ENCODE data around the gene SIGLEC1. TPM values are rescaled to one million over a fixed set of nuclear protein-coding genes. Genes with fewer than 3 reads are reported as not detected.

SIGLEC1 gene
- total RNA-seq, 1 donor from 2014 or later, result 0.04 TPM

- Mint-ChIP-seq H3K9me3 (no peaks in the 10 kb centered on the region), H3K4me3 (no peak overlapping the region), H3K27ac (no peak overlapping the region), H3K27me3 (ENCODE audit: low read depth) (peaks cover 54% of the 10 kb centered on the region), H3K36me3 (peaks cover 1% of the 10 kb centered on the region), H3K4me1 (peaks cover 23% of the 10 kb centered on the region)
- no peak for DNase-seq (ENCODE audit: low spot score in 2 of 2, unreplicated experiment in 2 of 2)
- TF ChIP-seq, protein P1, sequence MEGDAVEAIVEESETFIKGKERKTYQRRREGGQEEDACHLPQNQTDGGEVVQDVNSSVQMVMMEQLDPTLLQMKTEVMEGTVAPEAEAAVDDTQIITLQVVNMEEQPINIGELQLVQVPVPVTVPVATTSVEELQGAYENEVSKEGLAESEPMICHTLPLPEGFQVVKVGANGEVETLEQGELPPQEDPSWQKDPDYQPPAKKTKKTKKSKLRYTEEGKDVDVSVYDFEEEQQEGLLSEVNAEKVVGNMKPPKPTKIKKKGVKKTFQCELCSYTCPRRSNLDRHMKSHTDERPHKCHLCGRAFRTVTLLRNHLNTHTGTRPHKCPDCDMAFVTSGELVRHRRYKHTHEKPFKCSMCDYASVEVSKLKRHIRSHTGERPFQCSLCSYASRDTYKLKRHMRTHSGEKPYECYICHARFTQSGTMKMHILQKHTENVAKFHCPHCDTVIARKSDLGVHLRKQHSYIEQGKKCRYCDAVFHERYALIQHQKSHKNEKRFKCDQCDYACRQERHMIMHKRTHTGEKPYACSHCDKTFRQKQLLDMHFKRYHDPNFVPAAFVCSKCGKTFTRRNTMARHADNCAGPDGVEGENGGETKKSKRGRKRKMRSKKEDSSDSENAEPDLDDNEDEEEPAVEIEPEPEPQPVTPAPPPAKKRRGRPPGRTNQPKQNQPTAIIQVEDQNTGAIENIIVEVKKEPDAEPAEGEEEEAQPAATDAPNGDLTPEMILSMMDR (IDR thresholded peaks at IDR 0.05; ENCODE audit: unreplicated experiment), result no peak
Observed at GRCh38 chr20:3674447-3674846, 38.0 kb downstream of the SIGLEC1 start.

DNA sequence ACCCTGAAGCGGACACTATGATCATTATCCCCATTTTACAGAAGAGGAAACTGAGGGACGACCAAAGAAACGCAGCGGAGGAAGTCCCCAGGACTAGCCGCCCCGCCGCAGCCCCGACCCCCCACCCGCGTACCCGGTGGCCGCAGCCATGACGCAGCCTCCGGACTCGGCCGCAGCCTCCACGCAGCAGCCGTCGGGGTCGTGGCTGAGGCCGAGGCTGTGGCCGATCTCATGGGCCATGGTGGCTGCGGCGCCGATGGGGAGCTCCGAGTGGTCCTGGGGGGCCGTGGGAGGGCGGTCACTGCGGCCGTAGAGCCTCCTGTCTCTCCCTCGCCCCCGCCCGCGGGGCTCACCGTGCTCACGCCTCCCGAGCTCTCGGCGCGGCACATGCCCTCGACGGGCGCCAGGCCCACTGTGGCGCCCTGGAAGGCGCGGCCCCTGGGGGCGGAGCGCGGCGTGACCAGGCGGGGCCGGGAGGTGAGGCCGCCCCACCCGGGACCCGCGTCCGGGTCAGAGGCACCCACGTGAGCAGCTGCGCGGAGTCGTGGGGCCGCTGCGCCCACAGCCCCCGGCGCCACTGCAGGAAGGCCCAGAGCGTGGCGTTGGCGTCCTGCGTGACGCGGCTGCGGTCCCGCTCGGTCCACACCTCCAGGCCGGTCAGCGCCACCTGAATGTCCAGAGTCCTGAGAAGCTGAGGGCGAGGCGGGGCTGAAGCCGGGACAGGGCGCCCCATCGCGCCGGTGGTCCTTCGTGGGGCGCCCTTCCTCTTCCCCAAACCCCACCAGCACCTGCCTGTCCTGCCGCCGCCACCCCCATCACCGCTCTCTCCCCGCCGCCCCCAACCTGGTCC lies 39.0 kb downstream of the SIGLEC1 start:
- H3K9me3 Mint-ChIP-seq, result no peaks in the 10 kb centered on the region
- TF ChIP-seq, protein P1 (IDR thresholded peaks at IDR 0.05; ENCODE audit: unreplicated experiment), result no peak
- peaks cover 1% of the 10 kb centered on the region for H3K36me3 Mint-ChIP-seq
- peaks cover 52% of the 10 kb centered on the region for H3K27me3 Mint-ChIP-seq (ENCODE audit: low read depth)
- no peak for DNase-seq (ENCODE audit: low spot score in 2 of 2, unreplicated experiment in 2 of 2)
- H3K4me3 Mint-ChIP-seq, result no peak overlapping the region
- H3K27ac Mint-ChIP-seq, result no peak overlapping the region
- peaks cover 16% of the 10 kb centered on the region for H3K4me1 Mint-ChIP-seq

GRCh38 chr20:3672547-3673171 lies 39.7 kb downstream of the SIGLEC1 start:
- peaks cover 1% of the 10 kb centered on the region for H3K36me3 Mint-ChIP-seq
- peaks cover 9% of the 10 kb centered on the region for H3K4me1 Mint-ChIP-seq
- no peak overlapping the region for H3K4me3 Mint-ChIP-seq
- TF ChIP-seq, protein P1 (IDR thresholded peaks at IDR 0.05; ENCODE audit: unreplicated experiment), result no peak
- no peak for DNase-seq (ENCODE audit: low spot score in 2 of 2, unreplicated experiment in 2 of 2)
- H3K27ac Mint-ChIP-seq, result no peak overlapping the region
- peaks cover 52% of the 10 kb centered on the region for H3K27me3 Mint-ChIP-seq (ENCODE audit: low read depth)
- no peaks in the 10 kb centered on the region for H3K9me3 Mint-ChIP-seq

- H3K9me3 Mint-ChIP-seq, result no peaks in the 10 kb centered on the region
- H3K27ac Mint-ChIP-seq, result no peak overlapping the region
- no peak overlapping the region for H3K4me3 Mint-ChIP-seq
- DNase-seq (ENCODE audit: low spot score in 2 of 2, unreplicated experiment in 2 of 2), result no peak
- H3K4me1 Mint-ChIP-seq, result peaks cover 8% of the 10 kb centered on the region
- TF ChIP-seq, protein P1 (IDR thresholded peaks at IDR 0.05; ENCODE audit: unreplicated experiment), result no peak
- peaks cover 1% of the 10 kb centered on the region for H3K36me3 Mint-ChIP-seq
- H3K27me3 Mint-ChIP-seq (ENCODE audit: low read depth), result peaks cover 52% of the 10 kb centered on the region
Observed at GRCh38 chr20:3671986-3672546, 40.3 kb downstream of the SIGLEC1 start.

GRCh38 chr20:3670945-3671344 lies 41.5 kb downstream of the SIGLEC1 start:
- no peak for DNase-seq (ENCODE audit: low spot score in 2 of 2, unreplicated experiment in 2 of 2)
- no peaks in the 10 kb centered on the region for H3K9me3 Mint-ChIP-seq
- TF ChIP-seq, protein P1 (IDR thresholded peaks at IDR 0.05; ENCODE audit: unreplicated experiment), result no peak
- no peak overlapping the region for H3K4me3 Mint-ChIP-seq
- H3K4me1 Mint-ChIP-seq, result peaks cover 11% of the 10 kb centered on the region
- H3K27me3 Mint-ChIP-seq (ENCODE audit: low read depth), result peaks cover 45% of the 10 kb centered on the region
- H3K27ac Mint-ChIP-seq, result no peak overlapping the region
- H3K36me3 Mint-ChIP-seq, result peaks cover 1% of the 10 kb centered on the region

All from mesothelial cell of epicardium (in vitro differentiated cells).